IMR-90 (cell line): ENCODE measurements around the gene RAPSN. TPM values are rescaled to one million over a fixed set of nuclear protein-coding genes. Genes with fewer than 3 reads are reported as not detected.

Source experiments
- ATAC-seq: fragments of 200-7000 bp; cut with Tn5 transposase; 2 replicates; pipeline ENCODE4 v1.9.1; 2020; ENCODE audit warnings: low read depth, mild to moderate bottlenecking, moderate library complexity
- BruUV-seq: library from RNA; stranded (reverse); fragments of 400-500 nt; replicated peaks from 2 replicates; lab custom pipeline; 2021; lab: Mats Ljungman, UMichigan
- CTCF ChIA-PET: fragments of 300-600 bp; formaldehyde crosslinking; extraction: SDS; loops from one replicate; lab custom pipeline; 2021; ENCODE audit warnings: antibody characterized with exemption; lab: Yijun Ruan, JAX
- POLR2A ChIA-PET: fragments of 300-600 bp; sonication (Branson Sonifier 250); formaldehyde crosslinking; loops from one replicate; lab custom pipeline; 2022; ENCODE audit warnings: antibody characterized with exemption; ENCODE audit not compliant: unreplicated experiment; lab: Charles Lee
- DNase-seq: peaks from one replicate; pipeline ENCODE4 v3.0.0; 2013
- H2AFZ ChIP-seq: replicated peaks from 2 replicates; pipeline ENCODE3; 2013; ENCODE audit warnings: low read length, mild to moderate bottlenecking; ENCODE audit not compliant: poor library complexity
- H2AK5ac ChIP-seq: 2 replicates; pipeline ENCODE4 v1.6.1; 2013; ENCODE audit warnings: low read depth, low read length, inconsistent platforms
- H2AK9ac ChIP-seq: replicated peaks from 2 replicates; pipeline ENCODE3; 2013; ENCODE audit warnings: mild to moderate bottlenecking, low read depth, low read length, moderate library complexity; ENCODE audit not compliant: poor library complexity
- H2BK120ac ChIP-seq: 2 replicates; pipeline ENCODE4 v1.6.1; 2013; ENCODE audit warnings: low read depth, low read length, inconsistent platforms
- H2BK15ac ChIP-seq: 3 replicates; pipeline ENCODE4 v1.6.1; 2013; ENCODE audit warnings: low read depth, low read length, inconsistent platforms
- H2BK20ac ChIP-seq: 2 replicates; pipeline ENCODE4 v1.6.1; 2013; ENCODE audit warnings: low read depth, mild to moderate bottlenecking, inconsistent platforms, low read length, moderate library complexity
- H2BK5ac ChIP-seq: 2 replicates; pipeline ENCODE4 v1.6.1; 2013; ENCODE audit warnings: mild to moderate bottlenecking, low read depth, low read length, inconsistent platforms; ENCODE audit not compliant: poor library complexity, severe bottlenecking
- H3K14ac ChIP-seq: replicated peaks from 2 replicates; pipeline ENCODE4 v1.6.1; 2013; ENCODE audit warnings: low read depth, low read length, inconsistent platforms
- H3K18ac ChIP-seq: 2 replicates; pipeline ENCODE4 v1.6.1; 2013; ENCODE audit warnings: low read depth, low read length, control low read depth
- H3K23ac ChIP-seq: 2 replicates; pipeline ENCODE4 v1.6.1; 2013; ENCODE audit warnings: low read depth, low read length, inconsistent platforms
- H3K27ac ChIP-seq: 2 replicates; pipeline ENCODE4 v1.5.1; 2013; ENCODE audit warnings: mild to moderate bottlenecking, control low read depth, low read length; ENCODE audit not compliant: insufficient read depth
- H3K27me3 ChIP-seq: 2 replicates; pipeline ENCODE4 v1.6.1; 2013; ENCODE audit warnings: low read length; ENCODE audit not compliant: control insufficient read depth, insufficient read depth
- H3K36me3 ChIP-seq: 2 replicates; pipeline ENCODE4 v1.6.1; 2013; ENCODE audit warnings: low read length, mixed read lengths; ENCODE audit not compliant: control insufficient read depth, insufficient read depth
- H3K4ac ChIP-seq: 2 replicates; pipeline ENCODE4 v1.6.1; 2013; ENCODE audit warnings: low read depth, low read length, inconsistent platforms
- H3K4me1 ChIP-seq: 2 replicates; pipeline ENCODE4 v1.6.1; 2013; ENCODE audit warnings: low read length, mixed read lengths; ENCODE audit not compliant: control insufficient read depth, insufficient read depth
- H3K4me2 ChIP-seq: 2 replicates; pipeline ENCODE4 v1.6.1; 2013; ENCODE audit warnings: low read depth, mild to moderate bottlenecking, control low read depth, low read length, moderate library complexity
- H3K4me3 ChIP-seq: 2 replicates; pipeline ENCODE4 v1.5.1; 2013; ENCODE audit warnings: low read depth, mild to moderate bottlenecking, control low read depth, low read length, moderate library complexity; ENCODE audit not compliant: insufficient read depth
- H3K56ac ChIP-seq: 2 replicates; pipeline ENCODE4 v1.6.1; 2013; ENCODE audit warnings: low read length, inconsistent platforms; ENCODE audit not compliant: insufficient read depth; ENCODE audit errors: extremely low read depth
- H3K79me1 ChIP-seq, 2 experiments: 2 replicates each; pipeline ENCODE4 v1.6.1; 2013; ENCODE audit warnings: low read length in 2 of 2, inconsistent platforms in 1 of 2, low read depth in 1 of 2
- H3K9ac ChIP-seq: 2 replicates; pipeline ENCODE4 v1.6.1; 2013; ENCODE audit warnings: low read depth, low read length, control low read depth
- H3K9me1 ChIP-seq: 2 replicates; pipeline ENCODE4 v1.6.1; 2013; ENCODE audit warnings: low read length, inconsistent platforms; ENCODE audit not compliant: insufficient read depth
- H3K9me3 ChIP-seq: 2 replicates; pipeline ENCODE4 v1.6.1; 2013; ENCODE audit warnings: low read length; ENCODE audit not compliant: control insufficient read depth, insufficient read depth
- H4K20me1 ChIP-seq: 2 replicates; pipeline ENCODE4 v1.6.1; 2013; ENCODE audit warnings: low read length, inconsistent platforms; ENCODE audit not compliant: insufficient read depth
- H4K5ac ChIP-seq: 2 replicates; pipeline ENCODE4 v1.6.1; 2013; ENCODE audit warnings: mild to moderate bottlenecking, low read depth, low read length, control low read depth
- H4K8ac ChIP-seq, 2 experiments: 2 replicates each; pipeline ENCODE4 v1.6.1; 2013; ENCODE audit warnings: low read depth in 2 of 2, low read length in 2 of 2, control low read depth in 1 of 2, inconsistent platforms in 1 of 2
- H4K91ac ChIP-seq: 2 replicates; pipeline ENCODE4 v1.6.1; 2013; ENCODE audit warnings: low read depth, low read length, inconsistent platforms; ENCODE audit not compliant: insufficient read depth
- BHLHE40 ChIP-seq: fragments of 150-350 bp; IDR thresholded peaks from 2 replicates; pipeline ENCODE4 v1.6.1; 2016; ENCODE audit warnings: mild to moderate bottlenecking, low read depth, low read length
- CTCF ChIP-seq: conservative IDR thresholded peaks from 2 replicates; pipeline ENCODE4 v1.5.1; 2012; ENCODE audit warnings: mild to moderate bottlenecking, low read depth, low read length, improper control_type of control experiment
- ELK1 ChIP-seq: fragments of 150-350 bp; IDR thresholded peaks from 2 replicates; pipeline ENCODE4 v1.6.1; 2016; ENCODE audit warnings: low read depth, mild to moderate bottlenecking, low read length, moderate library complexity, borderline replicate concordance
- MAFK ChIP-seq: IDR thresholded peaks from 2 replicates; pipeline ENCODE4 v1.6.1; 2012; ENCODE audit warnings: low read depth, low read length, improper control_type of control experiment
- MAZ ChIP-seq: IDR thresholded peaks from 2 replicates; pipeline ENCODE4 v1.6.1; 2012; ENCODE audit warnings: low read depth, mild to moderate bottlenecking, low read length, improper control_type of control experiment, moderate library complexity, borderline replicate concordance
- RAD21 ChIP-seq: IDR thresholded peaks from 2 replicates; pipeline ENCODE4 v1.6.1; 2012; ENCODE audit warnings: low read length, improper control_type of control experiment
- RFX5 ChIP-seq: IDR thresholded peaks from 2 replicates; pipeline ENCODE4 v1.8.0; 2012; ENCODE audit warnings: low read depth, mild to moderate bottlenecking, low read length, moderate library complexity
- WGBS, 2 experiments: methylation state at CpG; one replicate each; pipeline versions ENCODE4 v1.1.5 to v1.1.7; 2013; ENCODE audit warnings: missing lambda C conversion rate in 2 of 2; ENCODE audit not compliant: insufficient read length in 1 of 2; ENCODE audit errors: extremely low coverage in 2 of 2; 5-methylcytosine and 5-hydroxymethylcytosine counted together
- dilution Hi-C: fragments of 300-500 bp; cut with HindIII; formaldehyde crosslinking; loops from one replicate; pipeline ENCODE4 v1.14.3; 2018; ENCODE audit warnings: low sequenced_read_pairs; ENCODE audit not compliant: unreplicated experiment
- in situ Hi-C: fragments of 300-500 bp; cut with MboI; formaldehyde crosslinking; loops from 3 replicates; pipeline ENCODE4 v1.14.3; 2019; ENCODE audit warnings: low sequenced_read_pairs, inconsistent platforms, mixed read lengths
- intact Hi-C: fragments of 100-400 bp; cut with micrococcal nuclease; formaldehyde crosslinking; loops from 2 replicates; pipeline ENCODE4 v1.10.0; 2022
- polyA plus RNA-seq, 3 experiments: library from polyadenylated mRNA; depleted of rRNA; stranded (reverse); fragments of >200 nt; gene quantifications; 2 replicates each; pipeline ENCODE4 v1.2.3, GENCODE V29; 2012; ENCODE audit warnings: low replicate concordance in 1 of 3
- total RNA-seq: library from RNA; depleted of rRNA; stranded (reverse); fragments of >200 nt; gene quantifications from 2 replicates; pipeline ENCODE4 v1.2.3, GENCODE V29; 2012

Gene RAPSN
- total and polyA plus RNA-seq, 2 of the 4 experiments (the other 2 are of a cell fraction), result 0.03 TPM; not detected in 1

GRCh38 chr11:47441421-47441820 is 7.5 kb downstream of the RAPSN start:
- H3K79me1 ChIP-seq, result no peaks in the 10 kb centered on the region
- dilution Hi-C loops, result no loop called here
- H2AFZ ChIP-seq, result no peak overlapping the region
- H2BK20ac ChIP-seq, result no peak overlapping the region
- no peaks in the 10 kb centered on the region for H3K36me3 ChIP-seq
- H3K4me1 ChIP-seq, result no peaks in the 10 kb centered on the region
- BruUV-seq, result no TSS peak
- no peak overlapping the region for H3K4me3 ChIP-seq
- H3K9ac ChIP-seq, result no peak overlapping the region
- ChIA-PET POLR2A (no interaction called here), CTCF (no interaction called here)
- H2AK9ac ChIP-seq, result no peak overlapping the region
- H3K56ac ChIP-seq, result no peak overlapping the region
- no peak overlapping the region for H4K91ac ChIP-seq
- H4K20me1 ChIP-seq, result no peaks in the 10 kb centered on the region
- no peak overlapping the region for H2BK5ac ChIP-seq
- H3K27ac ChIP-seq, result no peak overlapping the region
- no peak overlapping the region for H3K4me2 ChIP-seq
- in situ Hi-C loops, result no loop called here
- H2BK15ac ChIP-seq, result no peak overlapping the region
- DNase-seq (no peak), ATAC-seq (no peak)
- 74% methylated on average over 2 of the region's 12 CpGs; no CpG with 5 or more reads in 1 of the 2 experiments for WGBS, 2 experiments
- H4K5ac ChIP-seq, result no peak overlapping the region
- H3K23ac ChIP-seq, result no peak overlapping the region
- H3K9me3 ChIP-seq, result no peaks in the 10 kb centered on the region
- intact Hi-C loops, result no loop called here
- H3K18ac ChIP-seq, result no peak overlapping the region
- no peak overlapping the region for H4K8ac ChIP-seq
- H3K14ac ChIP-seq, result no peak overlapping the region
- no peak overlapping the region for H3K4ac ChIP-seq
- H2BK120ac ChIP-seq, result no peak overlapping the region
- H3K9me1 ChIP-seq, result no peaks in the 10 kb centered on the region; the same call in 1 of the 2 replicates
- TF ChIP-seq BHLHE40, result no peak
- TF ChIP-seq MAFK, result no peak
- TF ChIP-seq RAD21, result no peak
- no peak for TF ChIP-seq ELK1
- TF ChIP-seq CTCF, result no peak
- TF ChIP-seq RFX5, result no peak
- TF ChIP-seq MAZ, result no peak
- H3K27me3 ChIP-seq, result no peaks in the 10 kb centered on the region
- no peak overlapping the region for H2AK5ac ChIP-seq
